Kidney capillary endothelial cell (primary cell): Measurements from ENCODE around the gene RPS21.

Experiments used
- DNase-seq: peaks from one replicate; pipeline ENCODE4 v3.0.0-alpha.2; 2018; ENCODE audit warnings: low spot score

RPS21 gene

GRCh38 chr20:62381202-62381797 is 5.6 kb upstream of the RPS21 start:
- DNase-seq, result no peak

GRCh38 chr20:62381842-62382241 is 5.1 kb upstream of the RPS21 start:
- DNase-seq, result no peak

- no peak for DNase-seq
Measured at GRCh38 chr20:62382306-62383198, 4.4 kb upstream of the RPS21 start.

DNA sequence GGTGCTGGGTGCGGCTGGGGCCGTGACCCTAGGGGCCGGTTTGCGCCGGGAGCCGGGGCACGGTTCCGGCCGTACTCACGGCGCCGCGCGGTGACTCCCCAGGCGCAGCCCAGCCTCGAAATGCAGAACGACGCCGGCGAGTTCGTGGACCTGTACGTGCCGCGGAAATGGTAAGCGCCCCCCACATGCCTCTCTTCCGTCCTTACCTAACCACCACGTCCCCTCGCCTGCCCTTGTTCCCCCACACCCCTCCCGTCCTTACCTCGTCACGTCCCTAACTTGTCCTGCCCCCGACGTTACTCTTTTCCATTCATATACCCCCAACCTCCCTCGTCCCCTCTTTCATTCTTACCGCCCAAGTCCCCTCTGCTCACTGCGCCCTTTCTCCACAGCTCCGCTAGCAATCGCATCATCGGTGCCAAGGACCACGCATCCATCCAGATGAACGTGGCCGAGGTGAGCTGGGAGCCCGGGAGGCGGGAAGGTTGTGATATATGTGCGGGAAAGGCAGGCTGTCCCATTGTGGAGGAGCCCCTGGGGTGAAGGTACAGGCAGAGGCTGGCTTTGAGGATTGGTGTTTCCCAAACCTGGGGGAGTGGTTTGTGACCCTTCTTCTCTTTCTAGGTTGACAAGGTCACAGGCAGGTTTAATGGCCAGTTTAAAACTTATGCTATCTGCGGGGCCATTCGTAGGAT is 463 bp downstream of the RPS21 start:
- no peak for DNase-seq

GRCh38 chr20:62387933-62388635 is 1.2 kb downstream of the RPS21 start:
- no peak for DNase-seq

DNA sequence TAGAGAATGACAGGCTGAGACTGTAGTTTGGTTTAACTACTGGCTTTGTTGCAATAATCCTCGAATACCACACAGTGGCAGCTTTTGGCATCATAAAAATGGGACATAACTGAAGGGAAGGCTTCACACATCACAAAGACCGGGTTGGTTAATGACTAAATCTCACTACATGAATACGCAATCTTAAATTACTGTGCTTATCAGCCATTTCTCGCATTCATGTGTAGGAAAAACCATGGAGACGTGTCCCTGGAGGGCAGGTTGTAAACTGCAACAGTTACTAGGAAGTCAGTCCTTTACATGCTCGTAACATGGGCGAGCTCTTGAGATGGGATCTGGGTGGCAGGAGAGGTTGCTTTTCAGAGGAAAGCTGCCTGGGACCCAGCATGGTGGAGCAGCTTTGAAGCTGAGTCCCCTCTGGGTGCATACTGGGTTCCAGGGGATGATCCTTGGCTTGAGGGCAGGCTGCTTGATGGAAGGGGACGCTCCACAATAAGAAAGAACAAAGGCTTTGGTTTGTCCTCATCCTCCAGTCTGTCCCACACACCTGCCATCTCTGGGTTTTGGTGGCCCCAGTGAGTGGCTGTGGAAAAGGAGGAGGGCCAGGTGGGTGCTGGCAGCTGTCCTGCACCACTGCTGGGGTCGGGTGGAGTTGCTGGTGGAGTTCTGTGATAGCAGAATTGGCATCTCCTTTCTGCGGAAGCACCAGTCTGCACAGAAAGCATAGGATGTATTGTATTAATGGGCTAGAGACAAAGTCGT is 2.1 kb downstream of the RPS21 start:
- DNase-seq, result no peak

DNA sequence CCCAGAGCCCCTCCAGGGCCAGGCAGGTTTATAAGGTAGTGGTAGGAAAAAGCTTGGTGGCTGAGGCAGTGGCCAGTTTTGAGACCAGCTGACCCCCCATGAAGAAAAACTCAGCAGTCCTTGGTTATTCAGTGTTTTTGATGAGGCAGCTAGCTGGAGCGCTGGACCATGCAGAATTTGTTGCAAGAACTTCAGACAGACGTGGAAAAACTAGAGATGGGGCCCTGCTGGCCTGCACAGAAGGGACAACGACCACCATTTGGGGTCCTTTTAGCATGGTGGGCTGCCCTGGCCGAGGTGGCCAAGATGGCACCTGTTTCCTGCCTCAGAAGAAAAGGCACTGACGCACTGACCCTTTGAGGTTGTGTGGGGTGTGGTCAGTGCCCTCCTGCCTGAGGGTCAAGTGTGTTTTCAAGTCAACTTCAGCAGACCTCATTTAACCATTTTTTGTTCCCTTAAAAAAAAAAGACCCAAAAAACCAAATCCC is 2.7 kb downstream of the RPS21 start:
- no peak for DNase-seq

- DNase-seq, result no peak
Measured at GRCh38 chr20:62390317-62391164, 3.6 kb downstream of the RPS21 start.

DNA sequence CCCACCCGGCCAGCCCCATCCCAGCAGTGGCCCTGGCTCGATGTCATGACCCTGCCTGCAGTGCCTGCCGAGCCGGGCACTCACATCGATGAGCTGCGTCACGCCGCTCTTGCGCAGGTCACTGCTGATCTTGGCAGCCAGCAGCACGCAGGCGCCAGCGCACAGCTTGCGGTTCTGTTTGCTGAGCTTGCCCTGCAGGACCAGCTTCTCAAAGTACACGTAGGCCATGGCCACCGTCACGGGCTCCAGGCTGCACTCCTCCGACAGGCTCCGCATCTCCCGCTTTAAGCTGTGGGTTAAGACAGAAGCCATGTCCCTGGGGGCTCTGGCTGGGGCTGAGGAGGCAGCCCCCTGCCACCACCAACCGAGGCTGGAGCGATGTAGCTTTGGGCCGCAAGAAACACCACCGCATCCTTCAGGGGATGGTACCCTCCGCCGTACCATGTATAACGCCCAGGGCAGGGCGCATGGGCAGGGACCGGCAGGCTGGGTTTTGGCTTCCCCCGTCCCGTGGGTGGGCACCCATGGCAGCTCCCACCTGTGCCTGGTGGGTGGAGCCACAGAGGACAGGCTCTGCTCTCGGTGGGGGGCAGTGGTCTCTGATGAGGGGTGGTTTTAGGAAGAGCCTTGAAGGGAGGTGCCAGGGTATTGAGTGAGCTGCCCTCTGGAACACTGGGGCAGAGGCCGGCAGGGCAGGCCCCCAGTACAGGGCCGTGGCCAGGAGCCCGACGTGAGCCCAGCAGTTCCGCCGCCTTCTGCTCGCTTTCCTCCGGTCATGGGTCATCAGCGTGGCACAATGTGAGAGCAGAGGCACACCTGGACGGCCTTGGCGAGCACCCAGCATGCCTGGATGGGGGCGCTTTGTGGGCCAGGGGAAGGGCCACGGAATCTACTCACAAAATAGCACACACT is 4.5 kb downstream of the RPS21 start:
- no peak for DNase-seq

DNA sequence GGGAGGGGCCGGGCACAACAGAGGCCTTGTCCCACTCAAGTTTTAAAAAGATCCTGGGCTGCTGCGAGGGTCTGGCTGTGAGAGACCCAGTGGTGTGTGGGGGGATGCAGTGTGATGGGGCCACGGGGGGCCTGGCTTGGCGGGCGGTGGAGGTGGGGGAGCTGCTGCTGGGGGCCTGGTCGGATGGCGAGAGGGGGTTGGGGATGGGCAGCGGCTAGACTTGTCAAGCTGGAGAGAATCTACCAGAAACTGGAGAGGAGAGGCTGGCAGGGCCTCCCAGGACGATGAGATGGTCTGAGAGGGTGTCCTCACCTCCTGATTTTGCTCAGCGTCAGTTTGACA is 5.1 kb downstream of the RPS21 start:
- DNase-seq, result no peak

GRCh38 chr20:62392621-62393334 is 5.9 kb downstream of the RPS21 start:
- no peak for DNase-seq

- DNase-seq, result no peak
Measured at GRCh38 chr20:62393335-62393665, 6.4 kb downstream of the RPS21 start.

GRCh38 chr20:62393830-62394229 is 6.9 kb downstream of the RPS21 start:
- DNase-seq, result no peak

GRCh38 chr20:62394248-62395245 is 7.6 kb downstream of the RPS21 start:
- DNase-seq, result no peak

DNA sequence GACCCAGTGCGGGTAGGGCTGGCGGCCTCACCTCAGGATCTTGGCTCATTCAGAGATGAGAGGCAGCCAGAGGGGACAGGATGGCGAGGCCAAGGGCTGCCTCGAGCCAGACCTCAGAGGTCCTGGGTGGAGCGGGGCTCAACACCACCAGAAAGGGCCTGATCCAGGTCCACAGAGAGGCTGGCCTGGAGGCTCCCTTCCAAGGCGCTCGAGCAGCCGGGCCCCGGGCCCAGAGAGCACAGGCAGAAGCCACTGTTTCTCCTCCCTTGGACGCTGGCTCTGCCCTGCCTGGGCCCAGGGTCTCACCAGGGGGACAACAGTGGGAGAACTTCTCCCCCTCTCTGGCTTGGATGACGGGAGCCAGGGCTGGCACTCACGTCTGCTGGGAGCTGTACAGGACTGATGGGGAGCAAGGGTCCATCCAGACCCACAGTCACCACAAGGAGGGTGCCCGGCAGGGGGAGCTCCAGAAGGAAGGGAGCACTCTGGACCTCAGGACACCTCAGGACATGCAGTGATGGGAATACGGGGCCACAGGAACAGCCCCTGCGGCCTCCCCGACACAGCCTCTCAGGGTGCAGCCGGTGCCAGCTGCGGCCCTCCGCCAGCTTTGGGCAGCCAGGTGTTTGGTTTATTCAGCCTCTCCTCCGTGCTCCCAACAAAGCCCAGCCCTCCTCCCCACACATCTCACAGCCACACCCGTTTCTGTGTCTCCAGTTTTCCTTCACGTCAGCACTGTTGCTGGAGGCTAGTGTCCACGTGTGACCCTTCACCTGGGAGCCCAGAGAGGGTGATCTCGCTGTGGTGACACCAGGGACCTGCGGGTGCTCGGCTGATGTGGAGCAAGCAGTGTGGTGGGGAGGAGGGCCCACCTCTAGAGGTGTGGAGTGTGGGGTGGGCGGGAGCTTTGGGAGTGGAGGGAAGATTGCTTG is 8.7 kb downstream of the RPS21 start:
- DNase-seq, result no peak

- peak; percentile 47 for DNase-seq
Measured at GRCh38 chr20:62396367-62397239, 9.7 kb downstream of the RPS21 start.
